DMS153 (cell line): ENCODE data around the gene FPGS.
"Not testable (repeated sequence)": the region's sequence is repeated elsewhere in the genome, so short reads cannot be mapped to it uniquely, and the experiment has no call there.

ENCODE experiments used
- DNase-seq: peaks from one replicate; lab custom pipeline; 2025; lab: John Stamatoyannopoulos, UW

FPGS gene

DNA sequence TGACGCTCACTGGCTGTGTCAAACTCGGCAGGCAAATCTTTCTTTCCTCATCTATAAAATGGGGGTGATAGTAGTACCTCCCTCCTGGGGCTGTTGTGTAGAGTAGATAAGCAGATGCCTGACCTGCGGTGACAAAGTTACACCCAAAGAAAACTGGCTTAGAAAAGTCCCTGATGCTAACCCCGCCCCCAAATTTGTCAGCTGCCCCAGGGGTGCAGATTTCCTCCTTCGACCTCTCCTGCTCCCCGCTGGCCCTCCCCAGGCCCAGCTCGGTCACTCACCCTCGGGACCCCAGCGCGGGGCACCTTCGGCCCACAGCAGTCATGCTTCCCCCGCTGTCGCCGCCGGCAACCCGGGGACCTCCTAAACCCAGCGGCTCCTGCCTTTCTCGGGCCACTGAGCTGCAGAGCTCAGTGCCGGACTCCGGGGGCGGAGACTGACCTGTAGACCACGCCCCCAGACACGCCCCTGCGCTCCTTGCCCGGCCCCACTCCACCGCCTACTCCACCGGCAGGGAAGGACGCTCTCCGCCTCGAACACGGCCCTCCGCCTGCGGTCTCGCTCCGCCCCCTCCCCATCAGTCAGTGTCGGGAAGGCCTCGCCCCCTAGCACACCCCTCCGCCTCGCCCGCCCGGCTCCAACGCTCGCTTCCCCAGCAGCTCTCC is 31.6 kb upstream of the FPGS start:
- peak; percentile 94 for DNase-seq

DNA sequence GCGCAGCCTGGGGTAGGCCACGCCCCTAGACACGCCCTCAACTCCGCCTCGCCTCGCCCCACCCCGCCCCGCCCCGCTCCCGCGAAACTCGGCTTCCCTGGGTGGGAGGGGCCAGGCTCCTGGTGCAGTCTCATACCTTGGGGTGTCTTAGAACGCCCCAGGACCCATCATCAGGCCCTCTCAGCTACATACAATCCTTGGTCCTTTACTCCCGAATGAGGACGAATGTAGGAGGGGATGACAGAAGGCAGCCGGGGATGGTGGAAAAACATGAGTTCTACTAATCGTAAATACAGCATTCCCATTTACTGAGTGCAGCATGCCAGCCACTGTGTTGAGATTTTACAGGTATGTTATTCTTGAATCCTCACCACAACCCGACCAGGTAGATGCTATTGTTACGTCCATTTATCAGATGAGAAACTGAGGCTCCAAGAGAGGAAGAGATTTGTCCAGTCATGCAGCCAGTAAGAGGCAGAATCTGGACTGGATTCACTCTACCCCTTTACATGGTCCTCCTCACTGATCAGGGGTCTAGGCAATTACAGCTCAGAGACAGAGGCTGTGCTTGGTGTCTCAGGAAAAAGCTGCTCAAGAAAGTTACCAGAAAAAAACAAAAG is 31.0 kb upstream of the FPGS start:
- no peak for DNase-seq

- no peak for DNase-seq
Measured at GRCh38 chr9:127772603-127773002, 30.1 kb upstream of the FPGS start.

DNA sequence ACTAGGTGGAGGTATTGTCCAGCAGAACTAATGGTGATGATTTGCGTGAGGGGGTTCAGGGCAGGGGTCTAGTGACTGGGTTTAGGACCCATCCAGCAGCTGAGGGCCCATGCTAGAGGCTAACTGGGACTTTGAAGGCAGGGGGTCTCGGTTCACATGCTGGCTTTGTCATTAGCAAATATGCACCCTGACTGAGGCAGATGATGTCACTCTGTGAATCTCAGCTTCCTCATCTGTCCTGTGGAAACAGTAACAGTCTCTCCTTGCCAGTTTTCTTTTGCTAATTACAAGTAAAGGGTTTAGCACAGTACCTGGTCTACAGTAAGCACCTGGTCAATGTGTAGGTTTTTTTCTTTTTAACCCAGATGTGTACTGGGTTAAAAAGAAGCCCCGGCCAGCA is 29.4 kb upstream of the FPGS start:
- no peak for DNase-seq

GRCh38 chr9:127773981-127774380 is 28.7 kb upstream of the FPGS start:
- no peak for DNase-seq

DNA sequence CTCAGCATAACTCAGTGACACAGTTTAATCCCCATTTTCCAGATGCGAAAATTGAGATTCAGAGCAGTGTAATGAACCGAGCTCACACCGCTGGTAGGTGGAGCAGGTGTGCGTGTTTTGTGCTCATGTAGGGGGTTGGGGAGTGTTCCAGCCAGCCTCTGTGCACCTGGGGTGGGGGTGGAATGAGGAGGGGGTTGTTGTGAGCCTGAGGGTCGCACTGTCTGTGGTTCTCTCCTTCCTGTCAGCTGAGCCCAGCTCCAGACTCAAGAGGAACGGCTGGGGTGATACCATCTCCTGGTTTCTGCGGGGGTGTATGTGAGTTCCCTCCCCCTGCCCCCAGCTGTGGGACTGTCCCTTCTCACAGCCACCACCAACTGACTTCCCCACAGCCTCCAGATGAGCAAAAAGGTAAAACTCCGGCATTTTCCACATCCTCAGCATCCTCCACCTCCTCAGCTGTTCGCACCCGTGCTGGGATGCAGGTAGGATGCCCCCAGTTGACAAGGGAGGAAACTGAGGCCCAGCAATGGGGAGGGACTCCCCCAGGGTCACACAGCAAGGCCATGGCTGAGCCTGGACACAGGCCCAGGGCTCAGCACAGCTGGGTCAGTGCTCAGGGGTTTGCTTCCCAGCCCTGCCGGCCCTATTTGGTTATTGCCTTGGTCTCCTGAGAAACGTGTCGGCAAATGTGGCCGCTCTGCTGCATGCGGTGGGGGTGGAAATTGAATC is 26.3 kb upstream of the FPGS start:
- no peak for DNase-seq

GRCh38 chr9:127776924-127777289 is 25.8 kb upstream of the FPGS start:
- no peak for DNase-seq

DNA sequence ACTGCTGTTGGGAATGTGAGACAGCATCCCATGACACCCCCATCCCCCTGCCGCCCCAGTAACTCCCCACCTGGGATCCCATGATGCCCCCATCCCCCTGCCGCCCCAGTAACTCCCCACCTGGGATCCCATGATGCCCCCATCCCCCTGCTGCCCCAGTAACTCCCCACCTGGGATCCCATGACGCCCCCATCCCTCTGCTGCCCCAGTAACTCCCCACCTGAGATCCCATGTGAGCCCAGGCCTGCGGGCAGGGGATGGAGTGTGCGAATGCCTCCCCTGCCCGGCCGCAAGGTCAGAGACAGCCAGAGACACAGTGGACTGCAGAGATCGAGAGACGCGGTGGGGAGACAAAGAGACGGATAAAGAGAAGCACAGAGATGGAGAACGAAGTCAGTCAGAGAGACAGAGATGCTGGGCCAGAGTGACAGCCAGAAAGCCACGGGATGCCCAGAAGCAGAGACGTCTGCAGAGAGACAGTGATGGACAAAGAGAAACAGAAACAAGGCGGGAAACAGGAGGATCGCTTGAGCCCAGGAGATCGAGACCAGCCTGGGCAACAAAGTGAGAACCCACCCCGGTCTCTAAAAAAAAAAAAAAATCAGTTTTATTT is 25.2 kb upstream of the FPGS start:
- DNase-seq = no peak

GRCh38 chr9:127778280-127779135 is 24.2 kb upstream of the FPGS start, which contains the start of gene SH2D3C:
TSS of gene SH2D3C (minus strand) at chr9:127778666. CDS start at chr9:127778627, 39 bp downstream.
- no peak for DNase-seq

DNA sequence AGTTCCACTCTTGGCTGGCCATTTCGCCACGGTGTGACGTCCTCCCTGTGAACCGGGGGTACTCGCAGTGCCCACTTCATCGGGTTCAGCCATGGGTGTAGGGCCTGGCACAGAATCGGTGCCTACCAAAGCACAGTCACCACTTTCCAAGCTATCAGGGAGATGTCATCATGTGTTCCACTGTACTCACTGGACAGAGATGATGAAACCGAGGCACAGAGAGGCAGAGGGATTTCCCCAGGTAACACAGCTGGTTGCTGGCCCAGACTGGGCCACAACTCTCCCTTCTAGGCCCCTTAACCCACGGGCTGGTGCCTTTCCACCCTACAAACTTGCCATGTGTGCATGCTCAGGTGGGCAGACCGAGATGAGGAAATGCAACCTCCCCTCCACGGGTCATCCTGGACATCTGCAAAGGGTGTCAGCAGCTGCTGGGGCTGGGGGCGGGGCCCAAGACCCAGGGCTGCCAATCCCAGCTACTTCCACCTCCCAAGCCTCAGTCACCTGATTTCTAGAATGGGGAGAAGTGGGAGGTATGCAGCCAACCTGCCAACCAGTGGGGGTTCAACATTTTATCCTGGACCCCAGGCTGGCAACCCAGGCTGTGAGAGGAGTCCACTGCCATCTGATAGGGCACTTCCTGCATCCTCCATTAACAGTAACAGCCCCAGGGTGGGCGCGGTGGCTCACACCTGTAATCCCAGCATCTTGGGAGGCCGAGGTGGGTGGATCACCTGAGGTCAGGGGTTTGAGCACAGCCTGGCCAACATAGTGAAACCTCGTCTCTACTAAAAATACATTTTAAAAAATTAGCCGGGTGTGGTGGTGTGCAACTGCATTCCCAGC is 23.3 kb upstream of the FPGS start:
- no peak for DNase-seq

DNA sequence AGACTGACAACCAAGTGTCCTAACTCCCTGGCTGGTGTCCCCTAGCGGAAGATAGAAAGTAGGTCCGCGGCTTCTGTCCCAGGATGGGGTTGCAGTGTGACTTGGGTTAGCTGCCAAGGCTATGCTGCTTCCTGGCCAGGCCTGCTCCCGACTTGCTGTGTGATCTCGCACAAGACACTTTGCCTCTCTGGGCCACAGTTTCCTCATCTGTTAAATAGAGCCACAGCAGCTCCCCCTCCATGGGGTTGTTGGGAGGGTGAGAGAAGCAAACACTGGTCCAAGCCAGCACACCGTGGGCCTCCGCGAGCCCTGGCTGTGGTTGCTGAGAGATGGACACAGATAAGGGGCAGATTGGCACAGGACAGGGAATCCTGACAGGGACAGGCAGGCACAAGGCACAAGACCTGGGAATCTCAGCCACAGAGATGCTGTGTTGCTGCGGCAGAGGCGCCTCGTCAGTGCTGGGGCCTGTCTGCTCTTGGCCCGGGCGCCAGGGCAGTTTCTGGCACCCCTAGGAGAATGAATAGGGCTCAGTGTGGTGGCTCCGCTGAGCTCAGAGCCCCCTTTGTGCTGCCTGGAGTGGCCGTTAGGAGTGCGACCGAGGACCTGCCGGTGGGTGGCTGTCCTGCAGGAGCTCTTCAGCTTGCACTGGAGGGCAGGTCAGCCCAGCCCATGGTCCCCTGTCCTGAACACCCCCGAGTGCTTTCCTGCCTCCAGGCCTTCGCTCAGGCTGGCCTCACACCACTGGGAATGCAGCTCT is 22.4 kb upstream of the FPGS start:
- no peak for DNase-seq

DNA sequence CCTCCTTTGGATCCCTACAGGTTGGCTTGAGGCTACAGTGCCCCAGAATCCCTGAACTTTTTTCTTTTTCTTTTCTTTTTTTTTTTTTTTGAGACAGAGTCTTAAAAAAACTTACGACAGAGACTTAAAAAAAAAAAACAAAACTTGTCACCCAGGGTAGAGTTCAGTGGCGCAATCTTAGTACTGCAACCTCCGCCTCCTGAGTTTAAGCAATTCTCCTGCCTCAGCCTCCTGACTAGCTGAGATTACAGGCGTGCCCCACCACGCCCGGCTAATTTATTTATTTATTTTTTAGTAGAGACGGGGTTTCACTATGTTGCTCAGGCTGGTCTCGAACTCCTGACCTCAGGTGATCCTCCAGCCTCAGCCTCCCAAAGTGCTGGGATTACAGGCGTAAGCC is 21.8 kb upstream of the FPGS start:
- DNase-seq = not testable (repeated sequence)

- DNase-seq = no peak
Measured at GRCh38 chr9:127781806-127782205, 20.9 kb upstream of the FPGS start.

GRCh38 chr9:127783111-127784008 is 19.3 kb upstream of the FPGS start:
- no peak for DNase-seq

GRCh38 chr9:127785023-127785932 is 17.4 kb upstream of the FPGS start:
- peak; percentile 70 for DNase-seq

- peak; percentile 70 for DNase-seq
Measured at GRCh38 chr9:127785933-127786772, 16.5 kb upstream of the FPGS start, which contains the start of gene CDK9. TSS of gene CDK9 (plus strand) at chr9:127786034. CDS start at chr9:127786149, 115 bp downstream.

DNA sequence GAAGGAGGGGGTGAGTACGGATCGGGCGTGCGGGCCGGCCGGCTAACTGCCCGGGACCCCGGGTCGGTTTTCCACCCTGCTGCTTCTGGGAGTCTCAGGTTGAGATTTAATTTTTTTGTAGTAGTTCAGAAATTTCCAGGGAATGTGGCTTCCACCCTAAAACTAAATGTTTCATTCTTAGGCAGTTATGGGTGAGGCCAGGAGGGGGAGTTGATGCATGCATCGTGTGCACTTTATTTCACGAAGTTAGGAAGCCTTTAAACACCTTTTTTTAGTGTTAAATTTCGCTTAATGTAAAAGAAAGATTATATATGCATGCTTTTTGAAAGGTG is 15.9 kb upstream of the FPGS start:
- DNase-seq = no peak
